ENCODE measurements around the gene LRP1B.
"Not testable (repeated sequence)": the region's sequence is repeated elsewhere in the genome, so short reads cannot be mapped to it uniquely, and the experiment has no call there.

Gene LRP1B

DNA sequence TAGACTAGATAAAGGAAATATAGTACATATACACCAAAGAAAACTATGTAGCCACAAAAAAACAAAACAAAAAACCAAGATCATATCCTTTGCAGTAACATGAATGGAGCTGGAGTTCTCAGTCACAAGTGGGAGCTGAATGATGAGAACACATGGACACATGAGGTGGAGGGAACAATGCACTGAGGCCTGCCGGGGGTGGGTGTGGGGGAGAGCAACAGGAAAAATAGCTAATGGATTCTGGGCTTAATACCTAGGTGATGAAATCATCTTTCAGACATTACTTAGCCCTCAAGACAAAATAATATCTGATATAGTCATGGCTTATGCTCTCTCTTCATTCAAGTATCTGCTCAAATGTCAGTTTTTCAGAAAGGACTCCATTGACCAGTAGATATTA is 930.6 kb downstream of the LRP1B start:
- no peak for DNase-seq

DNA sequence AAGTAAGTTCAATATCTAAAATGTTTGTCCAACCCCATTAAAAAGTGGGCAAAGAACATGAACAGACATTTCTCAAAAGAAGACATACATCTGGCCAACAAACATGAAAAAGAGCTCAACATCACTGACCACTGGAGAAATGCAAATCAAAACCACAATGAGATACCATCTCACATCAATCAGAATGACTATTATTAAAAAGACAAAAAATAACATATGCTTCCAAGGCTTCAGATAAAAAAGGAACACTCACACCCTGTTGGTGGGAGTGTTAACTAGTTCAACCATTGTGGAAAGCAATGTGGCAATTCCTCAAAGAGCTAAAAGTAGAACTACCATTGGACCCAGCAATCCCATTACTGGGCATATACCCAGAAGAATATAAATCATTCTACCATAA is 931.1 kb downstream of the LRP1B start:
- DNase-seq, result no peak

DNA sequence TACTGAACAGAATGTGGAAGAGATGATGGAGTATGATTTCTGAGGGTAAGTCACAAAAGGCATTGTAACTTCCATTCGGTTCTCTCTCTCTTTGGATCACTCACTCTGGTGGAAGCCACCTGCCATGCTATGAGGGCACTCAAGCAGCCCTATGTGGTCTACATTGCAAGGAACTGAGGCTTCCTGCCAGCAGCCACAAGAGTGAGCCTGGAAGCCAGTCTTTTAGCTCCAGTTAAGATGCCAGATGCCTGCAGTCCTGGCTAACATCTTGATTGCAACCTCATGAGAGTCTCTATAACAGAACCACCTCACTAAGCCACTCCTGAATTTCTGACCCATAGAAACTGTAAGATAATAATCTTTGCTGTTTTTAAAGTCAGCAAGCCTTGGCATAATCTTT is 935.7 kb downstream of the LRP1B start:
- DNase-seq, result no peak

DNA sequence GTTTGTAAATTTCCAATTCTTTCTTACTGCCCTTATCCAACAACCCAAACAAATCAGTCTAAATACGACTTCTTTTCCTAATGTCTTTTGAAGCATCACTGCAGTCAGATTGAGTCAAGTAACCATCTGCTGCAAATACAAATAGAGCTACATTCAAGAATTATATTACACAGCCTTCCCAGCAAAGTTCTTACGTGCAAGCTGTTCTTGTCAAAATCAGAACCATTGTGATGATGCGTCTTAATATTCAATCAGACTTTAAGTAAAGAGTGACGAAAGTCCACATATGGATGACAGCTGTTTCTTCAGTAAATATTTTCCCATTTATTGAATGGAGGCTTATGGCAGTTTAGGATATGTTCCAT is 943.8 kb downstream of the LRP1B start:
- no peak for DNase-seq

DNA sequence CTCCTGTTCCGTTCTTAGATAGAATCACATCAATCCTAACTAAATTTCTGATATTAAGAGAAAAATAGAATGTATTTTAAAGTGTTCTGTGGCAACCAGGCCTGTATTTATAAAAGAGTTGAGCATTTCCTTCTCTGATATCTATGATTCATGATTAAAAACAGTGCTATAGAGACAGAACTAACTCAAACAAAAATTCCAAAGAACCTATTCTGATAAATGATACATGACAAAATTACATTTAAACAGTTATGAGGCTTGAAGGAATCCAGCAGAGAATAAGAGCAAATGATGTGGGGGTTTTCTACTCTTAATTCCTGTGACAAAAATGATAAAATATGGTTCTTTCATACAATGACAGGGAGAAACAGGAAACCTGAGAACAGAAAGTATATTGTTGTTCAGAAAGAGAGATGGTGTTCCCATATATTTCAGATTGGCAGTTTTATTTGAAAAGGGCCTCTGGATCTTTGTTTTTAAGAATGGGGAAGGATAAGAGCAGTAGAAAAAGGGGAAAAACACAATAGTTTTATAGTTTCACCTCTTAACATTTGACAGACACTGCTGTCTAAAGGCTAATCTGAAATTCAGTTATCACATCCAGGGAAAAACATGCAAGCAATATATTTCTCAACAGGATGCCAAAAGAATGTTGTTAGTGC is 944.3 kb downstream of the LRP1B start:
- no peak for DNase-seq

DNA sequence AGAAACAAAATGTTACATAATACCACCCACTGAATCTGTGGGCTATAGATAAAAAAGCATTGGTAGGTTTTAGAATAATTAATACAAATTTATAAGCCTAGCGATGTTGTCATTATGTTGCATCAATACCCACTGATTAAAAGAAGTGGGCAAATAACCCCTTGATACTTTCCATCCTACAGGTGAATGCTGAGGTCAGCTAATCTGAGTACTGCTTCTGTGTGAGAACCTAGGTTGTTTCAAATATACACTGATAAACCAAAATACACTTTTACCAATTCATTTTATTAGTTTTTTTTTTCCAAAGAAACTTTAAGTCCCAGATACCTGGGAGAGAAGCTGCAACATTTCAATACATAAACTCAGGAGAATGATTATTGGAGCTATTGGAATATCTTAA is 948.6 kb downstream of the LRP1B start:
- no peak for DNase-seq

DNA sequence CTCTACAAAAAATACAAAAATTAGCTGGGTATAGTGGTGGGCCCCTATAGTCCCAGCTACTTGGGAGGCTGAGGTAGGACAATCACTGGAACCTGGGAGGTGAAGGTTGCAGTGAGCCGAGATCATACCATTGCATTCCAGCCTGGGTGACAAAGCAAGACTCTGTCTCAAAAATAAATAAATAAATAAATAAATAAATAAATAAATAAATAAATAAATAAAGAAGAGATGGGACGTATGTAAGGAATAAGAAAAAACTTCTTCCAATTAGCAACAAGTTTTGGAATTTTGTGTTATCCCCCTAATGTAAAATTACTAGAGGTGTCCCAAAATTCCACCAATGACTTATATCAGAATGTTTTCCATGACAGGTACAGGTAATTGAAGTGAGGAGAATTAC is 961.7 kb downstream of the LRP1B start:
- not testable (repeated sequence) for DNase-seq

DNA sequence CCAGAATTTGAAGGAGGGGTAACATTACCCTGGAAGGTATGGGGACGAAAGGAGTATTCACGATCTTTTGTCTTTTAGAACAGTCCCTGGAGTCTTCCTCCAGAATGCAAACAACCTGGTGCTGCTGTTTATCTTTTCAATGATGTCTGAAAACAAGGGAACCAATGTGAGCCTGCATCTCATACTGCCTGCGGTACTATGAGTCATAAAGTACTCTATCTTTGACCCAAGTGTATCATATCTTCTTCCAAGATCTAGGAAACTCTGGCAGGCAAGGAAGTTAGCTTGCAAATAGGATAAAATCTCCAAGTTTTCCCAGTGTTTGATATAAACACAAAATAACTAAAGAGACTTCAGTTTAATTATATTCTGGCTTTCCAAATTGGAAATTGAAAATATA is 968.5 kb downstream of the LRP1B start:
- DNase-seq, result no peak

DNA sequence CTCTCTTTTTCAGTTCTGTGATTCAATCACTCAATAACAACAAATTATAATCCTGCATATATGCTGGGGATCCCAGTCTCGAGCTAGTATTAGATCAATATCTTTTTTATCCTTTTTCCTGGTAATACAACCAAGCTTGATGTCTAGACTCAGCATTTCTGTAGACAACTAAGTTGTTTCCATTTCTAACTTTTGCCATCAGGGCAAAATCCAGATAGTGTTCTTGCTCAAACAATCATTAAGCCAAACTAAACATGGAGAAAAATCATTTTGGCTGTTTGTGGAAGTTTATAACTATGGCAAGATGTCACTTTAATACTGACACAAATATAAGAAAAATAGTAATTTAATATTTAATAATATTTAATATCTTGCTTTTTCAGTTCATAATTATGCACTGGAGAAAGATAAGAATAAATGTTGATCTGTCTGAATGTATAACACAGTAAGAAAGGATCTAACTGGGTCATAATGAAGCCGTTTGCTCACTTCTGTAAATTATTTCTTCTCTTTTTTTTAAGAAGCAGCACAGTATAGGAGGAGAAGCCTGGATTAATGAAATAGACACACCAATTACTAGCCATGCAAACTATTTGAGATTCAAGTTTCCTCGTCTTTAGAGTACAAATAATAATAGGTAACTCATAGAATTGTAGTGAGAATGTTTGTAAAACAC is 979.1 kb downstream of the LRP1B start:
- DNase-seq, result no peak

DNA sequence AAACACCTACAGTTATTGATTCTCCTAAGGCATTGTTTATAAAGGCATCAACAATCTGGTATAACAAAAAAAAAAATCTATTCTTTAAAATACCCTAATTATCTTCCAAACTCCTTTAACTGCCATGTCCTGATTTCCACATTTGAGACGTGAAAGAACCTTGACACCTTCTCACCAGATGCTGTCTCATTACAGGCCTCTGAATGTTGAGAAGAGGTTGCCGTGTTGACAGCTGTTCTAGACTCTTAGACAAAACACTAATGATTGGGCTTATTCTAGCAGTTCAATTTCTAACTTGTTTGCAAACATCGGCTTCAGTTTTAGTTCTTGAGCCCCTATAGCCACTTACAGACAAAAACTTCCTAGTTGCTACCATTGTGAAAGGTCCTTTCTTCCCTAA is 988.8 kb downstream of the LRP1B start:
- DNase-seq, result no peak

DNA sequence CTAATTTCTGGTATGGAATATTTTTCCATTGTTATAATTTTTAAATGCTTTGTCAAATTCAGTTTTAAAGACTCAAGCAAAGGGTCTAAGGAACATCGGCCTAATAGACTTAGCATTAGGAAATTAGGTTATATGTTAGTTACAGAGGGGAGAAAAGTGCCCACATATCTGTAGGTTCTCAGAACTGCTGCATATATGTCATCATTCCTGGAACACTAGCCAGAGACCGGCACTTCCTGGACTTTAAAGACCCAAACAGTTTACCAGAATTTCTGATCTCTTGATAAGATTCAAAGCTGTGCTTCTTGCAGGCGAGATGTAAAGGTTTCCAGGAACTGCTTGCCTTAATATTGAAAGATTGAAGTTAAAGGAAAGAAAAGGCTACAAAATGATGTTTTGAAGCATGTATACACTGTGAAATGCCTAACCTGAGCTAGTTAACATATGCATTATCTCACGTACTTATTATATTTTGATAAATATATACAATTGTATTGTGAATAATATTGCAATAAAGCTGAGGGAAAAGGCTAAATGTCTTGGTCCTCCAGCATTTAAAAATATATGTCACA is 993.6 kb downstream of the LRP1B start:
- DNase-seq, result no peak

DNA sequence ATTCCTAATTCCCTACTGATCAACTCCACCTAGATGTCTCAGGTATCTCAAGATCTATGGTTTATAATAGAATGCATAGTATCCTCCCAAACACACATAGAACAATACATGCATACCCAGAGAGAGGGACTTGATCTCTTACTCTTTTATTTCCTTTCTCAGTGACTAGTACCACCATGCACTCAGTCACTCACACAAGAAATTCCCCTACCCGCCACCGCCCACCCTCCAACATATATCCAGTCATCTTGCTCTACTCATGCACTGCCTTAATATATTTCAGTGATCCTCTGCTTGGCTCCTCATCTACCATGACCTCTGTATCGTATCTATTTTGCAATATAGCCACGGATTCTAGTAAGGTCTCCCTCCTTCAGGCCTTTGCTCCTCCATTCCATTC is 996.9 kb downstream of the LRP1B start:
- DNase-seq, result no peak

DNA sequence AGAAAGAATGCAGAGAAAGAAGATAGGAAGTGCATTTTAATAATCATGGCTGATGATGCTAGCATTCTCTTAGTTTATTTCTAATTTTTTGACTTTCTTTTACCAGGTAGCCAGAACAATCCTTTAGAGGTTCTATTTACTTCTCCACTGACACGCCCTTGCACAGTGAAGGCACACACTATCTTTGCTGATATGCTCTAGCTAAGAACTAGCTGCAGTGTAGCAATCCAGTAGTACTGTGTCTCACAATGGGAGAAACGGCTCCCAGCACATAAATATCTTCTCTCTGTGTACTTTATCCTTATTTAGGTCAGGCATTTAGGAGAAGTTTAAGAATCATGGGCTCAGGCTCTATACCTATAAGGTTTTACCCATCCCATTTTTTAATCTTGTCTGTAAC is 1005.4 kb downstream of the LRP1B start:
- DNase-seq, result no peak

DNA sequence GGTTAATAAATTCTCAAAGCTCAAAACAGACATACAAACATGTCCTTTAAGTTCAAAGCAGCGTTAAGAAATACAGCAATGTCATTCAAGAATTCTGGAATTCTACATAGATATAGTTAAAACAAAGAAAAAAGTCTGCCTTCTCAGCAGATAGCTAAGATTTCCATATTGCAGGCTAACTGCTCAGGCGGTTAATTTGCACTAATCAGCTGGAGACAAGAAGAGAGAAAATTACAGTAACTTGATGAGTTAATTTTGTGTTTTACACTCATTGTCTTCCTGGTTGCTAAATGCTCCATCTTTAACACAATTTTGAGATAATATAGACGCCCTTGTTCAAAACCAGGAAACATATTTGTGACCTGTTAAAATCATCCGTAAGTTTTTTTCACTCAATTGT is 1012.0 kb downstream of the LRP1B start:
- DNase-seq, result no peak

DNA sequence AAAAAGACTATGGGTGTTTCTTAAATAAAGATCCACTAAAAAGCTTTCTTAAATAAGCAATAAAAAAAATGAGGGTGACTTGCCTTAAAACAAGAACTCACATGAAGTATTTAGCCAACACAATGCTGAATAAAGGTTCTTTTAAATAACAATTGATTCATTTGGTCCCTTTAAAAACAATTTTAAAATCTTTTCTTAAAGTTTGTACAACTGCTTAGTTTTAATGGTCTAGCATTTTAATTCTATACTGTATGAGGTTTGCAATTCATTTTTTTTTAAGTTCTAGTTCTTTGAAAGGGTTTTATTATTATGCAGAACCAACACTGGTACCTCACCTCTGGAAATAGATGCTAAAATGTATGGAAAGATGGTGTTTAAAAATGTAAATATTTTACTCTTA is 1017.5 kb downstream of the LRP1B start:
- DNase-seq, result no peak

DNA sequence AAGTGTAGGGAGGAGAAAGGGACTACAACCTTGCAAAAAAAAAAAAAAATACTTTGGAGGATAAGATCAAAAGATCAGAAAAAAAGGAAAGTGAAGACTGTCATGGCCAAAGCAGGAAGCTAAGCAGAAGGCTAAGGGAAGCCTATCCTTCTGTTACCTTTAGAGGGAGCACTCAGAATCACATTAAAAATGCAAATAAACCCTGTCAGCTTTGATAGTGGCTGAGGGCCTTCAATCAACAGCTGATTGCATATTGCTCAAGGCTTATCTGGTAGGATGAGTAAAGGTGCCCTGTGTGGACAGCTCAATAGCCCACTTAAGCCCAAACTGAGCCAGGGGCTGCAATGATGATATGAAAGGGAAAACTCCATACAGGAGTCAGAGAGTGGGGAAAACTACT is 1021.2 kb downstream of the LRP1B start:
- DNase-seq, result no peak

DNA sequence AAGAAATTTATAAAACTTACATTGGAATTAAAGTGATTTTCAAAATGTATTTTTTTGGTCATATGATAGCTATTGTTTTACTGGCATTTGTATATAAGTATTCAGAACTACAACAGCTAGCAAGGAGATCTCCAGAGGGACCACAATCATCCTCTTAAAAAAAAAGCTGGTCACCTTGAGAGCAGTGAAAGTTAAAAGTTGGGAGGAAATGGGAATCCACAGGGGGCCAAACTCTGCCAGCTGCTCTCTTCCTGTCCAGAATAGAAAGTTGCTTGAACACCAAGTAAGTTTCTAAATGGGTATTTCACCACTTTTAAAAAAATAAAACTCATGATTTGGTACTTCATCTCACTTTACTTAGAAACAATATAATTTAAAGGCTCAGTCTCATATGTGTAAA is 1025.1 kb downstream of the LRP1B start:
- no peak for DNase-seq

DNA sequence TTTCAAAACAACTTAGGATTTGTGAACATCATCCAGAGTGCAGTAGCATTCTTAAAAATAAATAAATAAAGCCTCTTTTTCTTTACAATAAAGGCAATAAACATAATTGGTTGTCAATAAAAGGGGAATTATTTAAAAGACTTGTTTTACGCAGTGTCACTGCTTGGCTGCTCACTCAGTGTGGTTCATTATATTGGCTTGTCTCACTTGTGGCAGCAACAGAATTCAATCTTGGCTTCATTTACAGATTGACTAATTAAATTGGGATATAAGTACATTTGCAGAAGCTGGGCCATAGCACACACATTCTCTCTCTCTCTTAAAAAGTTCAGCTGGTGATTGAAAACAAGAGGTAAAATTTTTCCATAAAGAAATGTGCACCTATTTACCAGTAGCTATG is 1027.6 kb downstream of the LRP1B start:
- DNase-seq, result no peak

DNA sequence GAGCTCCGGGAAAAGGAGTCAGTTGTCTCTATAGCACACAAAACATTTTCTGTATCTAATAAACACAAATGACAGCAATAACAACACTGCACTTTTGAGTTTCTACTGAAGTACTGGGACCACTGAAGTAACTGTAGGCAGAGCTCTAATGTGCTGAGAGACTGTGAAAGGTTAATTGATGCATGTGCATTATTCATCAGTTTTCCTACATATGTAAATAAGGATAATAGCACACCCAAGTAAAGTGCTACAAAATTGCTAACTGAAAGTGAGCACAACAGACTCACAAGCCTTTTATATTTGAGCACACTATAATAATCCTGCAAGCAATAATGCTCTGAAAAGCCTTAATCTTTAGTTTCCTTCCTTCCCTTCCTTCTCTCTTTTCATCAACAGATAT is 1051.6 kb downstream of the LRP1B start:
- DNase-seq, result no peak

DNA sequence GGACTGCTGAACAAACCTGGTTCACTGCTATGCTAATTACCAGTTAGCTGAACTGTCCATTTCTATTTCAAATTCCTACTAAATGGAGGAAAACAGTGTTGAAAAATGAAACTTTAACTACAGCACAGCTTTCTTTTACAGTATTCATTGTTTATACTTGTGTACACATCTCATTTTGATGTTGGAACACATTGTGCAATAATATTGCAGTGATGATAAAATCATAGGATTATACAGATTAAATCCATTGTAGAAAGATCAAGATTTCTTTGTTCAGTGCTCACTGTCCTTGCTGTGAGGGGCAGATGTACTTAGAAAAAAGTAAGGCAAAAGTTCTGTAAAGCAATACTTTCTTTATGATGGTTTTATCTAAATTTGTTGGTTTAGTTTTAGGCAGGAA is 1055.1 kb downstream of the LRP1B start:
- DNase-seq, result no peak

DNA sequence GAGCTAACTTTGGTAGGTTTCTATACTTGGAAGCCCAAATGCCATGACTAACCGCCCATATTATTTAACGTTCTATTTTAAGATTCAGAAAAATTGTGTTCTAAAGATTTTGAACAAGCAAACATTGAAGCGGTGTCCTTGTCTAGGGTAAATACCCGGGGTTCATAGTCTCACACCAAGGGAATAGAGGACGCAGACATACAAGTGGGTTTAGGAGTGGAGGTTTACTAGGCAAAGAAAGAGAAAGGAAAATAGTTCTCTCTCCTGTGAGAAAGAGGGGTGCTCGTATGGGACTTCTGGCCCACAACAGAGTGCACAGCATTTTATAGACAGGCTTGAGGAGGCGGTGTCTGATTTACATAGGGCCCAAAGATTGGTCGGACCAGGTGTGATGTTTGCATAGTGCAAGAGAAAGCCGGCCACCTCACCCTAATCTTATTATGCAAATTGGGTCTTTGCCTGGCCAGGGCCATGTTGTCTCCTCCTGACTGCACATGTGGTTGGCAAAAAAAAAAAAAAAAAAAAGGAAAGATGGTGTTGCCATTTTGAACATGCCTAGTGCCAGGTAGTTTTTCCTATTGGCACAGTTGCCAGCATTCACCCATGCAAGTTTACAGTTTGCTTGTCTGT is 1062.6 kb downstream of the LRP1B start:
- no peak for DNase-seq

DNA sequence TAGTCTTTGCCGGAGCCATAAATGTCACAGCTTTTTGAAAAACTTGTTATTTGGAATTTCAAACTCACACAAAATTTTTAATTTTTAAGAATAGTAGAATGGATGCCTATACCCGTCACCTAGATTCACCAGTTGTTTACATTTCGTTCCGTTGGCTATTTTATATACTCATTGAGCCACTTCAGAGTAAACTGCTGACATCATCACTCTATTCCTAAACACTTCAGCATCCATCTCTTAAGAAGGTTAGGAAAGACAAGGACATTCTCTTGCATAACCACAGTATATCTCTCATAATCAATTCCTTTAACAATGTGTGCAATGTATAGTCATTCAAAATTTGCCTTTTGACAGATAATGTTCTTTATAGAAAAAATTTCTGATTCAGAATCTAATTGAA is 1065.8 kb downstream of the LRP1B start:
- no peak for DNase-seq

DNA sequence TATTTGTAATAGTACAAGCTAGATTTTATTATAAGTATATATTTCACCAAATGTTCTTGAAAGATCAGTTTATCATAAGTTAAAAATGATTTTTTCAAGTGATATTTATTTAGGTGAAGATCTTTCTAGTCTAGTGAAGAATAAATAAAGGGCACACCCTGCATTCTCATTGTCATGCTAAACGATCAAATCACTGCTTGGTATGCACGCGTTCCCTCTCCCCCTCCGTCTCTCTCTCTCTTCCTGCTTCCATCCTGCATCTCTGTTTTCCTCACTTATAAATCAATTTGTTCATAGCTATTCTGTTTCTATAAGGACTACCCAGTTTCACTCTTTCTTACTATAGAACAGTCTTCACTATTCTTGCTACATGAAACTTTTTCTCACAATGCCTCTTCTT is 1067.4 kb downstream of the LRP1B start:
- no peak for DNase-seq

DNA sequence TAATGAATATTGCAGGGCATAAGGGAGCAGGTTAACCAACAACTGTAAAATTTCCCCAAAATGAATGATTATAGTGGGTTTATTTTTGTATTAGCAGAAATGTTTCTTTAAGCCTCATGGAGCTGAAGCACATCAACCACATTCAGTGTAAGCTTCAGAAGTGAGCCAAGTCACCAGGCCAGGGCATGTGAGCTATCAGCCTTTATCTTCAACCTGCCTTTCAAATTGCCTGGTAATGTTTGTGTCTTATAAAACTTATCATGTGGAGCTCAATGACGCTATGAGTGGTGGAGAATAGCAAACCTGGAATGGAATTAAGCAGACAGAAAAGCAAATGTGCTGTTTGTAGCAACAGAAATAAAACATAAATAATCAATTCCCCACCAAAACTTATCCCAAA is 1068.4 kb downstream of the LRP1B start:
- DNase-seq, result no peak

Measured in NCI-H146 (cell line).